Natural killer cell (primary cell): ENCODE data around the gene MICAL2. TPM values are rescaled to one million over a fixed set of nuclear protein-coding genes. Genes with fewer than 3 reads are reported as not detected.

Source experiments
- ATAC-seq, 3 donors: fragments of 150-1000 bp in 2 of 3; fragments of 200-7000 bp in 1 of 3; cut with Tn5 transposase; 1 replicate in 1 of 3; 2 replicates in 2 of 3; pipeline ENCODE4 v1.10.0; 2021; ENCODE audit warnings: mild to moderate bottlenecking in 2 of 3, moderate library complexity in 2 of 3
- DNase-seq, 2 donors: peaks; one replicate each; pipeline versions ENCODE4 v3.0.0 to v3.0.0-alpha.2; 2013 to 2021; ENCODE audit warnings: mixed read lengths in 1 of 2
- H3K27ac ChIP-seq: one replicate; pipeline ENCODE4 v1.5.1; 2013; ENCODE audit warnings: mild to moderate bottlenecking, low read length
- H3K27me3 ChIP-seq: one replicate; pipeline ENCODE4 v1.6.1; 2013; ENCODE audit warnings: low read length; ENCODE audit not compliant: control insufficient read depth, insufficient read depth
- H3K36me3 ChIP-seq: one replicate; pipeline ENCODE4 v1.6.1; 2013; ENCODE audit warnings: low read length; ENCODE audit not compliant: control insufficient read depth, insufficient read depth
- H3K4me1 ChIP-seq: one replicate; pipeline ENCODE4 v1.6.1; 2013; ENCODE audit warnings: low read length; ENCODE audit not compliant: control insufficient read depth, insufficient read depth
- H3K4me3 ChIP-seq: one replicate; pipeline ENCODE4 v1.5.1; 2013; ENCODE audit warnings: low read length
- H3K9me3 ChIP-seq: one replicate; pipeline ENCODE4 v1.6.1; 2013; ENCODE audit warnings: low read length; ENCODE audit not compliant: control insufficient read depth, insufficient read depth
- H3K27ac Mint-ChIP-seq, 2 donors: one replicate each; pipeline ENCODE4 v1.8.0; 2022; ENCODE audit warnings: mild to moderate bottlenecking in 2 of 2, mixed read lengths in 2 of 2, moderate library complexity in 1 of 2
- H3K27me3 Mint-ChIP-seq, 2 donors: one replicate each; pipeline ENCODE4 v1.8.0; 2022; ENCODE audit warnings: low read depth in 2 of 2, mixed read lengths in 2 of 2
- H3K36me3 Mint-ChIP-seq: one replicate; pipeline ENCODE4 v1.8.0; 2022; ENCODE audit warnings: mixed read lengths
- H3K4me1 Mint-ChIP-seq, 2 donors: one replicate each; pipeline ENCODE4 v1.8.0; 2022; ENCODE audit warnings: mixed read lengths in 2 of 2
- H3K4me3 Mint-ChIP-seq: one replicate; pipeline ENCODE4 v1.8.0; 2022; ENCODE audit warnings: mild to moderate bottlenecking, moderate library complexity, mixed read lengths
- H3K9me3 Mint-ChIP-seq, 2 donors: one replicate each; pipeline ENCODE4 v1.8.0; 2022; ENCODE audit warnings: mixed read lengths in 2 of 2
- WGBS: methylation state at CpG from one replicate; pipeline ENCODE4 v1.1.7; 2013; ENCODE audit warnings: missing lambda C conversion rate; ENCODE audit not compliant: insufficient coverage; 5-methylcytosine and 5-hydroxymethylcytosine counted together
- intact Hi-C: fragments of 100-400 bp; cut with micrococcal nuclease; formaldehyde crosslinking; loops from one replicate; pipeline ENCODE4 v1.14.2; 2022
- total RNA-seq, 4 donors: library from RNA; stranded (reverse); fragments of 120-200 nt in 1 of 4; gene quantifications; one replicate each; pipeline versions ENCODE4 v1.2.3 to v1.2.4, GENCODE V29; 2013 to 2022
- TF ChIP-seq, protein P1 (sequence below): fragments of 200-600 bp; IDR thresholded peaks from one replicate; pipeline ENCODE4 v1.8.0; 2022; ENCODE audit warnings: antibody characterized with exemption

MICAL2 gene
- total RNA-seq, 3 donors from 2014 or later (not counting 1 experiment from before 2014, with no cell fraction given), result 54.6 to 68.6 (median 57.4) TPM

DNA sequence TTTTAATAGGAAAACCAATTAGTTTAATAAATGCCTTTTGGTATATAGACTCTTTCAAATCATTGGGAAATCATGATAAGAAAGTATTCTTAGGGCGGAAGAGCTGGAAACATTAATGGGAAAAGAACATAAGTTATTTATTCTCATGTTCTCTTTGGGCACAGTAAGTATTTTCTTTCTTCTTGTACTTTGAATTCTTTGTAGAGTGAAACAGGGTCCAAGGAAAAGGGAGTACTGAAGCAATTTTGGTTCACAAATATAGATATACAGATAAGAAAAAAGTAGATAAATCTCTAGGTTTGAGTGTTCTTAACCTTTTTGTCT lies 123.2 kb downstream of the MICAL2 start:
- H3K36me3 Mint-ChIP-seq, result peaks cover 23% of the 10 kb centered on the region
- ATAC-seq, result no peak
- no peaks in the 10 kb centered on the region for H3K9me3 Mint-ChIP-seq

DNA sequence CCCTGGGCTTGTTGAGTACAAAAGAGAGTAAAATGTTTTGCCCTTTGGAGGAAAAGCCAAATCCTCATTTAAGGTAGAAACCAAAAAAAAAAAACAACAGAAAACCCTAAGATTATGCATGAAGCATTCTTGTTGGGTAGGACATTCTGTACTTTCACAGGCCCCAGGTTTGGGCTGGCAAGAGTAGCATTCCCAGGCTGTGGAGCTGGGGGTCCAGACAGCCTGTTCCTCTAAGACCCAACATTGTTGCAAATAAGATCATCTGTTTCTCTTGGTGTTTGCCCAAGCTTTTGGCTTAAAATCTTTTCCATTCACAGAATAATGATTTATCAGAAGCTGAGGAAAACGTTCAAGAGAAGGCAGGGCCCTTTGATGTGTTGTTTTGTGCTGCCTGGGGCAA lies 123.8 kb downstream of the MICAL2 start:
- no peak overlapping the region for H3K4me3 Mint-ChIP-seq
- ATAC-seq, result no peak
- Histone ChIP-seq H3K36me3 (peaks cover 25% of the 10 kb centered on the region), H3K9me3 (no peaks in the 10 kb centered on the region), H3K27me3 (no peaks in the 10 kb centered on the region), H3K4me3 (no peak overlapping the region), H3K27ac (no peak overlapping the region), H3K4me1 (peaks cover 31% of the 10 kb centered on the region)
- peaks cover 37 to 38% of the 10 kb centered on the region in 2 donors for H3K4me1 Mint-ChIP-seq
- 87% methylated on average over 1 of the region's 1 CpG for WGBS
- H3K27ac Mint-ChIP-seq, result peak overlapping the region; percentile 93 to 94
- no peaks in the 10 kb centered on the region for H3K27me3 Mint-ChIP-seq
- no peaks in the 10 kb centered on the region for H3K9me3 Mint-ChIP-seq
- DNase-seq, result no peak
- TF ChIP-seq, protein P1, sequence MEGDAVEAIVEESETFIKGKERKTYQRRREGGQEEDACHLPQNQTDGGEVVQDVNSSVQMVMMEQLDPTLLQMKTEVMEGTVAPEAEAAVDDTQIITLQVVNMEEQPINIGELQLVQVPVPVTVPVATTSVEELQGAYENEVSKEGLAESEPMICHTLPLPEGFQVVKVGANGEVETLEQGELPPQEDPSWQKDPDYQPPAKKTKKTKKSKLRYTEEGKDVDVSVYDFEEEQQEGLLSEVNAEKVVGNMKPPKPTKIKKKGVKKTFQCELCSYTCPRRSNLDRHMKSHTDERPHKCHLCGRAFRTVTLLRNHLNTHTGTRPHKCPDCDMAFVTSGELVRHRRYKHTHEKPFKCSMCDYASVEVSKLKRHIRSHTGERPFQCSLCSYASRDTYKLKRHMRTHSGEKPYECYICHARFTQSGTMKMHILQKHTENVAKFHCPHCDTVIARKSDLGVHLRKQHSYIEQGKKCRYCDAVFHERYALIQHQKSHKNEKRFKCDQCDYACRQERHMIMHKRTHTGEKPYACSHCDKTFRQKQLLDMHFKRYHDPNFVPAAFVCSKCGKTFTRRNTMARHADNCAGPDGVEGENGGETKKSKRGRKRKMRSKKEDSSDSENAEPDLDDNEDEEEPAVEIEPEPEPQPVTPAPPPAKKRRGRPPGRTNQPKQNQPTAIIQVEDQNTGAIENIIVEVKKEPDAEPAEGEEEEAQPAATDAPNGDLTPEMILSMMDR, result no peak
- intact Hi-C loops, result no loop called here
- peaks cover 23% of the 10 kb centered on the region for H3K36me3 Mint-ChIP-seq

More for the DNA sequence above, 123.2 kb downstream of the MICAL2 start:
- H3K4me3 Mint-ChIP-seq, result no peak overlapping the region
- Histone ChIP-seq H3K4me3 (no peak overlapping the region), H3K4me1 (peaks cover 36% of the 10 kb centered on the region), H3K27ac (no peak overlapping the region), H3K27me3 (no peaks in the 10 kb centered on the region), H3K9me3 (no peaks in the 10 kb centered on the region), H3K36me3 (peaks cover 27% of the 10 kb centered on the region)
- no peaks in the 10 kb centered on the region for H3K27me3 Mint-ChIP-seq
- 100% methylated on average over 1 of the region's 1 CpG for WGBS
- H3K27ac Mint-ChIP-seq, result peak overlapping the region in 1 of 2 donors; percentile 93
- H3K4me1 Mint-ChIP-seq, result peaks cover 37 to 41% of the 10 kb centered on the region in 2 donors
- TF ChIP-seq, protein P1, result no peak
- intact Hi-C loops, result no loop called here
- no peak for DNase-seq

DNA sequence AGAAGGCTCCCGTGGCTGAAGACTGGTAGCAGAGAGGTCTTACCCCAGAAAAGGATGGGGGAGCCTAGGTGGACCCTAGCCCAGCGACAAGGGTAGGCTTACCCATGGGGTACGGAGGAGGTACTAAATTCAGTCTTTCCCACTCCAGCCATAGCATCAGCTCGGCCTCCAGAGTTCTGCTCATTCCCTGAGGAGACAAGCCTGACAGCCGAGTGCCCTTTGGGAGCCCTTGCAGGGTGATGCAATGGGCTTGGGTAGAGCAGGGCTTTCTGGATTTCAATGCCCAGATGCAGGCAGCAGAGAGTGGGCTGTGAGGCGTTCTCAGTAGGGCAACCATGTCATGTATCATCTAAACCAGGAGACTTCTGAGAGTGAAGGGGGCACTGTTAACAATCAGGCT lies 124.7 kb downstream of the MICAL2 start:
- Mint-ChIP-seq H3K9me3 (no peaks in the 10 kb centered on the region), H3K4me1 (peaks cover 31% of the 10 kb centered on the region in 2 donors), H3K4me3 (peak overlapping the region; percentile 25), H3K36me3 (peaks cover 21% of the 10 kb centered on the region), H3K27ac (peak overlapping the region; percentile 93 to 94), H3K27me3 (no peaks in the 10 kb centered on the region)
- 94% methylated on average over 6 of the region's 6 CpGs for WGBS
- intact Hi-C loops, result loop anchor here (5.0 kb wide), 1 partner anchor 68 kb away; no protein-coding TSS in a partner anchor
- ATAC-seq (no peak), DNase-seq (no peak)
- Histone ChIP-seq H3K27me3 (no peaks in the 10 kb centered on the region), H3K36me3 (peaks cover 31% of the 10 kb centered on the region), H3K27ac (no peak overlapping the region), H3K4me3 (no peak overlapping the region), H3K9me3 (no peaks in the 10 kb centered on the region), H3K4me1 (peaks cover 24% of the 10 kb centered on the region)
- TF ChIP-seq, protein P1, result no peak

DNA sequence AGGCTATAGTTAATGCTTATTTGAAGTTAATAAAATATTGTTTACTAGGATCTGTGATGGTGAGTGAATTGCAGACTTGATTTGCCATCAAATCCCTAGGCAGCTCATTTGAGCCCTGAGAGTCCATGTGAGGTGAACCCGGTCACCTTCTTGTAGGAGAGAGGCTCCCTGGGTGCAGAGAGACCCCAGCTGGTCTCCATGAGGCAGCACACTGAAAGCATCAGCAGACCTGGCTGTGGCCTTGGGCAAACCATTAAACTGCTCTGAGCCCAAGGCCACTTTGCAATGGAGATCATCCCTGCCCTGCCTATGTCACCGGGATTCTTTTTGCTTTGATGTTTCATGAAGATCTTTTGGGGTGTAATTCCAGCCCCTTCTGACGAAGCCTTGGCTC lies 125.2 kb downstream of the MICAL2 start:
- intact Hi-C loops, result loop anchor here (5.0 kb wide), 1 partner anchor 68 kb away; no protein-coding TSS in a partner anchor
- no peaks in the 10 kb centered on the region for H3K27me3 Mint-ChIP-seq

More for the DNA sequence above, 125.2 kb downstream of the MICAL2 start:
- DNase-seq (no peak), ATAC-seq (peak; percentile 11 to 23 (median 15))
- TF ChIP-seq, protein P1, result no peak
- Histone ChIP-seq H3K4me3 (no peak overlapping the region), H3K27me3 (no peaks in the 10 kb centered on the region), H3K9me3 (no peaks in the 10 kb centered on the region), H3K4me1 (peaks cover 24% of the 10 kb centered on the region), H3K36me3 (peaks cover 34% of the 10 kb centered on the region), H3K27ac (peak overlapping the region; percentile 77)
- WGBS, result 73% methylated on average over 3 of the region's 3 CpGs
- Mint-ChIP-seq H3K4me3 (peak overlapping the region; percentile 81), H3K9me3 (no peaks in the 10 kb centered on the region), H3K36me3 (peaks cover 16% of the 10 kb centered on the region), H3K27ac (peak overlapping the region; percentile 93 to 94), H3K4me1 (peaks cover 27 to 28% of the 10 kb centered on the region in 2 donors)
